GM12891 (cell line): ENCODE measurements around the gene MMP14.

Experiments used
- PAX5 ChIP-seq: IDR thresholded peaks from 2 replicates; pipeline ENCODE4 v1.6.1; 2011; ENCODE audit warnings: low read length, moderate library complexity, mild to moderate bottlenecking; ENCODE audit not compliant: insufficient read depth, severe bottlenecking
- POLR2A ChIP-seq: IDR thresholded peaks from 2 replicates; pipeline ENCODE4 v1.6.1; 2011; ENCODE audit warnings: low read depth, low read length, control low read depth
- POLR2AphosphoS5 ChIP-seq: IDR thresholded peaks from 2 replicates; pipeline ENCODE4 v1.6.1; 2011; ENCODE audit warnings: low read depth, low read length, control low read depth
- POU2F2 ChIP-seq: IDR thresholded peaks from 2 replicates; pipeline ENCODE4 v1.6.1; 2011; ENCODE audit warnings: low read depth, mild to moderate bottlenecking, control low read depth, low read length, moderate library complexity
- SPI1 ChIP-seq: IDR thresholded peaks from 2 replicates; pipeline ENCODE4 v1.6.1; 2011; ENCODE audit warnings: low read depth, low read length, control low read depth
- TAF1 ChIP-seq: IDR thresholded peaks from 2 replicates; pipeline ENCODE4 v1.6.1; 2011; ENCODE audit warnings: low read depth, low read length, control low read depth

DNA sequence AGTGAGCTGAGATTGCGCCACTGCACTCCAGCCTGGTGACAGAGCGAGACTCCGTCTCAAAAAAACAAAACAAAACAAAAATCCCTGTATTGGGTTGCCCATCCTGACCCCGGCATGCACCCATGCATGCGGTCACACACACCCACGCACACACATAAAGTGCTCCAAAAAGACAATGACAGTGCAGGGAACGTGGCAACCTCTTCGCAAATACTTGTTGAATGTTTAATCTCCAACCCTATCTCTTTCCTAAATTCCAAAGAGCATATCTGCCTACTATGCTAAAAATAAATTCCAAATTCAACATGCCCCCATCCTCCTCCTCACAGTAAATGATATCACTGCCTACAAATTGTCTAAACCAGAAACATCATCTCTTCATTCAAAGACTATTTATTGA, 34.7 kb upstream of the MMP14 start:
- TF ChIP-seq TAF1 (no peak), POLR2AphosphoS5 (no peak), SPI1 (no peak), POLR2A (no peak), PAX5 (no peak), POU2F2 (no peak)
